IMR-90 (cell line): ENCODE data around the gene RNF180. TPM values are rescaled to one million over a fixed set of nuclear protein-coding genes. Genes with fewer than 3 reads are reported as not detected.

Experiments used
- ATAC-seq: fragments of 200-7000 bp; cut with Tn5 transposase; 2 replicates; pipeline ENCODE4 v1.9.1; 2020; ENCODE audit warnings: low read depth, mild to moderate bottlenecking, moderate library complexity
- BruUV-seq: library from RNA; stranded (reverse); fragments of 400-500 nt; replicated peaks from 2 replicates; lab custom pipeline; 2021; lab: Mats Ljungman, UMichigan
- CTCF ChIA-PET: fragments of 300-600 bp; formaldehyde crosslinking; extraction: SDS; loops from one replicate; lab custom pipeline; 2021; ENCODE audit warnings: antibody characterized with exemption; lab: Yijun Ruan, JAX
- POLR2A ChIA-PET: fragments of 300-600 bp; sonication (Branson Sonifier 250); formaldehyde crosslinking; loops from one replicate; lab custom pipeline; 2022; ENCODE audit warnings: antibody characterized with exemption; ENCODE audit not compliant: unreplicated experiment; lab: Charles Lee
- DNase-seq: peaks from one replicate; pipeline ENCODE4 v3.0.0; 2013
- H2AFZ ChIP-seq: replicated peaks from 2 replicates; pipeline ENCODE3; 2013; ENCODE audit warnings: low read length, mild to moderate bottlenecking; ENCODE audit not compliant: poor library complexity
- H2AK5ac ChIP-seq: 2 replicates; pipeline ENCODE4 v1.6.1; 2013; ENCODE audit warnings: low read depth, low read length, inconsistent platforms
- H2AK9ac ChIP-seq: replicated peaks from 2 replicates; pipeline ENCODE3; 2013; ENCODE audit warnings: mild to moderate bottlenecking, low read depth, low read length, moderate library complexity; ENCODE audit not compliant: poor library complexity
- H2BK120ac ChIP-seq: 2 replicates; pipeline ENCODE4 v1.6.1; 2013; ENCODE audit warnings: low read depth, low read length, inconsistent platforms
- H2BK15ac ChIP-seq: 3 replicates; pipeline ENCODE4 v1.6.1; 2013; ENCODE audit warnings: low read depth, low read length, inconsistent platforms
- H2BK20ac ChIP-seq: 2 replicates; pipeline ENCODE4 v1.6.1; 2013; ENCODE audit warnings: low read depth, mild to moderate bottlenecking, inconsistent platforms, low read length, moderate library complexity
- H2BK5ac ChIP-seq: 2 replicates; pipeline ENCODE4 v1.6.1; 2013; ENCODE audit warnings: mild to moderate bottlenecking, low read depth, low read length, inconsistent platforms; ENCODE audit not compliant: poor library complexity, severe bottlenecking
- H3K14ac ChIP-seq: replicated peaks from 2 replicates; pipeline ENCODE4 v1.6.1; 2013; ENCODE audit warnings: low read depth, low read length, inconsistent platforms
- H3K18ac ChIP-seq: 2 replicates; pipeline ENCODE4 v1.6.1; 2013; ENCODE audit warnings: low read depth, low read length, control low read depth
- H3K23ac ChIP-seq: 2 replicates; pipeline ENCODE4 v1.6.1; 2013; ENCODE audit warnings: low read depth, low read length, inconsistent platforms
- H3K27ac ChIP-seq: 2 replicates; pipeline ENCODE4 v1.5.1; 2013; ENCODE audit warnings: mild to moderate bottlenecking, control low read depth, low read length; ENCODE audit not compliant: insufficient read depth
- H3K27me3 ChIP-seq: 2 replicates; pipeline ENCODE4 v1.6.1; 2013; ENCODE audit warnings: low read length; ENCODE audit not compliant: control insufficient read depth, insufficient read depth
- H3K36me3 ChIP-seq: 2 replicates; pipeline ENCODE4 v1.6.1; 2013; ENCODE audit warnings: low read length, mixed read lengths; ENCODE audit not compliant: control insufficient read depth, insufficient read depth
- H3K4ac ChIP-seq: 2 replicates; pipeline ENCODE4 v1.6.1; 2013; ENCODE audit warnings: low read depth, low read length, inconsistent platforms
- H3K4me1 ChIP-seq: 2 replicates; pipeline ENCODE4 v1.6.1; 2013; ENCODE audit warnings: low read length, mixed read lengths; ENCODE audit not compliant: control insufficient read depth, insufficient read depth
- H3K4me2 ChIP-seq: 2 replicates; pipeline ENCODE4 v1.6.1; 2013; ENCODE audit warnings: low read depth, mild to moderate bottlenecking, control low read depth, low read length, moderate library complexity
- H3K4me3 ChIP-seq: 2 replicates; pipeline ENCODE4 v1.5.1; 2013; ENCODE audit warnings: low read depth, mild to moderate bottlenecking, control low read depth, low read length, moderate library complexity; ENCODE audit not compliant: insufficient read depth
- H3K56ac ChIP-seq: 2 replicates; pipeline ENCODE4 v1.6.1; 2013; ENCODE audit warnings: low read length, inconsistent platforms; ENCODE audit not compliant: insufficient read depth; ENCODE audit errors: extremely low read depth
- H3K79me1 ChIP-seq, 2 experiments: 2 replicates each; pipeline ENCODE4 v1.6.1; 2013; ENCODE audit warnings: low read length in 2 of 2, inconsistent platforms in 1 of 2, low read depth in 1 of 2
- H3K9ac ChIP-seq: 2 replicates; pipeline ENCODE4 v1.6.1; 2013; ENCODE audit warnings: low read depth, low read length, control low read depth
- H3K9me1 ChIP-seq: 2 replicates; pipeline ENCODE4 v1.6.1; 2013; ENCODE audit warnings: low read length, inconsistent platforms; ENCODE audit not compliant: insufficient read depth
- H3K9me3 ChIP-seq: 2 replicates; pipeline ENCODE4 v1.6.1; 2013; ENCODE audit warnings: low read length; ENCODE audit not compliant: control insufficient read depth, insufficient read depth
- H4K20me1 ChIP-seq: 2 replicates; pipeline ENCODE4 v1.6.1; 2013; ENCODE audit warnings: low read length, inconsistent platforms; ENCODE audit not compliant: insufficient read depth
- H4K5ac ChIP-seq: 2 replicates; pipeline ENCODE4 v1.6.1; 2013; ENCODE audit warnings: mild to moderate bottlenecking, low read depth, low read length, control low read depth
- H4K8ac ChIP-seq, 2 experiments: 2 replicates each; pipeline ENCODE4 v1.6.1; 2013; ENCODE audit warnings: low read depth in 2 of 2, low read length in 2 of 2, control low read depth in 1 of 2, inconsistent platforms in 1 of 2
- H4K91ac ChIP-seq: 2 replicates; pipeline ENCODE4 v1.6.1; 2013; ENCODE audit warnings: low read depth, low read length, inconsistent platforms; ENCODE audit not compliant: insufficient read depth
- BHLHE40 ChIP-seq: fragments of 150-350 bp; IDR thresholded peaks from 2 replicates; pipeline ENCODE4 v1.6.1; 2016; ENCODE audit warnings: mild to moderate bottlenecking, low read depth, low read length
- CEBPB ChIP-seq: IDR thresholded peaks from 2 replicates; pipeline ENCODE4 v1.6.1; 2012; ENCODE audit warnings: low read depth, low read length, improper control_type of control experiment
- ELK1 ChIP-seq: fragments of 150-350 bp; IDR thresholded peaks from 2 replicates; pipeline ENCODE4 v1.6.1; 2016; ENCODE audit warnings: low read depth, mild to moderate bottlenecking, low read length, moderate library complexity, borderline replicate concordance
- FOS ChIP-seq: fragments of 150-350 bp; IDR thresholded peaks from 2 replicates; pipeline ENCODE4 v1.6.1; 2016; ENCODE audit warnings: low read depth, low read length
- MAFK ChIP-seq: IDR thresholded peaks from 2 replicates; pipeline ENCODE4 v1.6.1; 2012; ENCODE audit warnings: low read depth, low read length, improper control_type of control experiment
- MAZ ChIP-seq: IDR thresholded peaks from 2 replicates; pipeline ENCODE4 v1.6.1; 2012; ENCODE audit warnings: low read depth, mild to moderate bottlenecking, low read length, improper control_type of control experiment, moderate library complexity, borderline replicate concordance
- MXI1 ChIP-seq: IDR thresholded peaks from 2 replicates; pipeline ENCODE4 v1.6.1; 2012; ENCODE audit warnings: low read depth, mild to moderate bottlenecking, low read length, moderate library complexity, borderline replicate concordance
- NFE2L2 ChIP-seq: fragments of 150-350 bp; IDR thresholded peaks from 2 replicates; pipeline ENCODE4 v1.6.1; 2016; ENCODE audit warnings: low read depth, mild to moderate bottlenecking, low read length
- RCOR1 ChIP-seq: IDR thresholded peaks from 2 replicates; pipeline ENCODE4 v1.6.1; 2012; ENCODE audit warnings: mild to moderate bottlenecking, low read length, improper control_type of control experiment; ENCODE audit not compliant: insufficient replicate concordance
- RFX5 ChIP-seq: IDR thresholded peaks from 2 replicates; pipeline ENCODE4 v1.8.0; 2012; ENCODE audit warnings: low read depth, mild to moderate bottlenecking, low read length, moderate library complexity
- WGBS, 2 experiments: methylation state at CpG; one replicate each; pipeline versions ENCODE4 v1.1.5 to v1.1.7; 2013; ENCODE audit warnings: missing lambda C conversion rate in 2 of 2; ENCODE audit not compliant: insufficient read length in 1 of 2; ENCODE audit errors: extremely low coverage in 2 of 2; 5-methylcytosine and 5-hydroxymethylcytosine counted together
- dilution Hi-C: fragments of 300-500 bp; cut with HindIII; formaldehyde crosslinking; loops from one replicate; pipeline ENCODE4 v1.14.3; 2018; ENCODE audit warnings: low sequenced_read_pairs; ENCODE audit not compliant: unreplicated experiment
- in situ Hi-C: fragments of 300-500 bp; cut with MboI; formaldehyde crosslinking; loops from 3 replicates; pipeline ENCODE4 v1.14.3; 2019; ENCODE audit warnings: low sequenced_read_pairs, inconsistent platforms, mixed read lengths
- intact Hi-C: fragments of 100-400 bp; cut with micrococcal nuclease; formaldehyde crosslinking; loops from 2 replicates; pipeline ENCODE4 v1.10.0; 2022
- polyA plus RNA-seq, 3 experiments: library from polyadenylated mRNA; depleted of rRNA; stranded (reverse); fragments of >200 nt; gene quantifications; 2 replicates each; pipeline ENCODE4 v1.2.3, GENCODE V29; 2012; ENCODE audit warnings: low replicate concordance in 1 of 3
- total RNA-seq: library from RNA; depleted of rRNA; stranded (reverse); fragments of >200 nt; gene quantifications from 2 replicates; pipeline ENCODE4 v1.2.3, GENCODE V29; 2012
- TF ChIP-seq, protein P1 (sequence below): fragments of 150-350 bp; IDR thresholded peaks from 2 replicates; pipeline ENCODE4 v1.6.1; 2017; ENCODE audit warnings: mild to moderate bottlenecking, antibody characterized with exemption, low read length, low read depth

The RNF180 gene
- total and polyA plus RNA-seq, 2 of the 4 experiments (the other 2 are of a cell fraction): 0.02 to 0.36 TPM

- Histone ChIP-seq H3K9ac (no peak overlapping the region), H3K4ac (no peak overlapping the region), H3K23ac (no peak overlapping the region), H3K27ac (no peak overlapping the region), H4K8ac (no peak overlapping the region), H2BK20ac (no peak overlapping the region), H4K91ac (no peak overlapping the region), H3K4me3 (no peak overlapping the region), H2BK120ac (no peak overlapping the region), H2BK15ac (no peak overlapping the region), H2AK9ac (no peak overlapping the region), H3K18ac (no peak overlapping the region), H3K14ac (no peak overlapping the region), H3K36me3 (no peaks in the 10 kb centered on the region), H3K9me3 (no peaks in the 10 kb centered on the region), H2AK5ac (no peak overlapping the region), H3K4me2 (no peak overlapping the region), H2BK5ac (no peak overlapping the region), H2AFZ (no peak overlapping the region), H3K27me3 (no peaks in the 10 kb centered on the region), H3K79me1 (no peaks in the 10 kb centered on the region), H3K9me1 (no peaks in the 10 kb centered on the region), H4K5ac (no peak overlapping the region), H3K4me1 (no peaks in the 10 kb centered on the region), H4K20me1 (no peaks in the 10 kb centered on the region), H3K56ac (no peak overlapping the region)
- ATAC-seq (no peak), DNase-seq (no peak)
- no CpG with 5 or more reads among the region's 1 CpG for WGBS, 2 experiments
- ChIA-PET POLR2A (no interaction called here), CTCF (no interaction called here)
- TF ChIP-seq MAZ (no peak), FOS (no peak), RCOR1 (no peak), BHLHE40 (no peak), CEBPB (no peak), RFX5 (no peak), NFE2L2 (no peak), MXI1 (no peak), MAFK (no peak), ELK1 (no peak)
- TF ChIP-seq, protein P1, sequence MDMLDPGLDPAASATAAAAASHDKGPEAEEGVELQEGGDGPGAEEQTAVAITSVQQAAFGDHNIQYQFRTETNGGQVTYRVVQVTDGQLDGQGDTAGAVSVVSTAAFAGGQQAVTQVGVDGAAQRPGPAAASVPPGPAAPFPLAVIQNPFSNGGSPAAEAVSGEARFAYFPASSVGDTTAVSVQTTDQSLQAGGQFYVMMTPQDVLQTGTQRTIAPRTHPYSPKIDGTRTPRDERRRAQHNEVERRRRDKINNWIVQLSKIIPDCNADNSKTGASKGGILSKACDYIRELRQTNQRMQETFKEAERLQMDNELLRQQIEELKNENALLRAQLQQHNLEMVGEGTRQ: no peak
- intact Hi-C loops (no loop called here), dilution Hi-C loops (no loop called here), in situ Hi-C loops (no loop called here)
- BruUV-seq: no TSS peak
These were observed 129.5 kb downstream of the RNF180 start for GRCh38 chr5:64295101-64295500.
